Muscle of back (tissue), 10 donors: ENCODE data around the gene IGFBP4. TPM values are rescaled to one million over a fixed set of nuclear protein-coding genes. Genes with fewer than 3 reads are reported as not detected.

Source experiments
- polyA plus RNA-seq, 10 donors: library from polyadenylated mRNA; unstranded; fragments of 120-200 nt; gene quantifications; one replicate each; pipeline ENCODE4 v1.2.1, GENCODE V29; 2013; ENCODE audit not compliant: insufficient read length in 10 of 10

IGFBP4 gene
- polyA plus RNA-seq, 10 donors = 191 to 347 (median 255) TPM

Other genes starting within 250 kb of the IGFBP4 start
- gene WIPF2, start 224.1 kb upstream of the IGFBP4 start, polyA plus RNA-seq = 10 to 100 TPM; 13.5 to 19.0 (median 15.6) TPM
- 10 to 100 TPM in 6 of 10 donors, 1 to 10 TPM in 4; 6.9 to 20.2 (median 11.1) TPM for gene CDC6, start 155.6 kb upstream of the IGFBP4 start, polyA plus RNA-seq
- gene RARA, start 134.3 kb upstream of the IGFBP4 start, polyA plus RNA-seq = 10 to 100 TPM; 46.0 to 64.5 (median 54.1) TPM
- gene GJD3, start 78.7 kb upstream of the IGFBP4 start, polyA plus RNA-seq = under 1 TPM in 3 of 10 donors, not detected in 7; 0.27 to 0.56 (median 0.33) TPM
- gene TOP2A, start 25.6 kb upstream of the IGFBP4 start, polyA plus RNA-seq = 100 to 1,000 TPM in 1 of 10 donors, 10 to 100 TPM in 9; 50.2 to 119 (median 78.6) TPM
- gene TNS4, start 58.2 kb downstream of the IGFBP4 start, polyA plus RNA-seq = 1 to 10 TPM in 2 of 10 donors, under 1 TPM in 2, not detected in 6; 0.05 to 2.5 (median 1.2) TPM
- gene CCR7, start 122.0 kb downstream of the IGFBP4 start, polyA plus RNA-seq = 1 to 10 TPM in 2 of 10 donors, under 1 TPM in 8; 0.16 to 4.2 (median 0.36) TPM
- gene SMARCE1, start 204.4 kb downstream of the IGFBP4 start, polyA plus RNA-seq = 100 to 1,000 TPM; 114 to 155 (median 127) TPM
- under 1 TPM in 9 of 10 donors, not detected in 1; 0.07 to 0.67 (median 0.23) TPM for gene KRT222, start 221.7 kb downstream of the IGFBP4 start, polyA plus RNA-seq